ENCODE measurements around the gene TXLNB.

The TXLNB gene

DNA sequence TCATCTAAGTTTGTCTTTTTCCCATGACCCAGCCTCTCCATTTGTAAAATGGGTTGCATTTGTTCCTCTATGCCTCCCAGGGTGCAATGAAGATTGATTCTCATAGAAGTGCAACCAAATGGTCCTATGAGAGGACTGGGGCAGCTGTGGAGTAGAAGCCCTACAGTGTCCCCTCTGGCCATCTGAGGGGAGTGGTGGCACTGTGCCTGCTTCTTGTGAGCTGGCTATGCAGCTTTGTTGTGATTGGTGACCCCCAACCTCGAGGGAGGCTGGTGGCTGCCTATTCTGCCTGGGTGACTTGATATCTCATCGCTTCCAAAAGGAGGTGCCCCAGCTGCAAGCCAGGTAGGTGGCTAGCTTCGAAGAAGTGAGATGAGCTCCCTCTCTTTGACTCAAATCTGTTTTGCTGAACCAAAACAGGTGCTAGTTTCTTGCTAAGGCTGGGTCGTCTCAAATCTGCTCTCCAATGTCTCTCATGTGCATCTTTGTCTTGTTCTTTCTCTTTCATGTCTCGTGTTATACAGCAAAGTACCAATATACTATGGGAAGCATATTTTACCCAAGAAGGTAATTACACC is 33.9 kb downstream of the TXLNB start:
- TF ChIP-seq, protein P1, sequence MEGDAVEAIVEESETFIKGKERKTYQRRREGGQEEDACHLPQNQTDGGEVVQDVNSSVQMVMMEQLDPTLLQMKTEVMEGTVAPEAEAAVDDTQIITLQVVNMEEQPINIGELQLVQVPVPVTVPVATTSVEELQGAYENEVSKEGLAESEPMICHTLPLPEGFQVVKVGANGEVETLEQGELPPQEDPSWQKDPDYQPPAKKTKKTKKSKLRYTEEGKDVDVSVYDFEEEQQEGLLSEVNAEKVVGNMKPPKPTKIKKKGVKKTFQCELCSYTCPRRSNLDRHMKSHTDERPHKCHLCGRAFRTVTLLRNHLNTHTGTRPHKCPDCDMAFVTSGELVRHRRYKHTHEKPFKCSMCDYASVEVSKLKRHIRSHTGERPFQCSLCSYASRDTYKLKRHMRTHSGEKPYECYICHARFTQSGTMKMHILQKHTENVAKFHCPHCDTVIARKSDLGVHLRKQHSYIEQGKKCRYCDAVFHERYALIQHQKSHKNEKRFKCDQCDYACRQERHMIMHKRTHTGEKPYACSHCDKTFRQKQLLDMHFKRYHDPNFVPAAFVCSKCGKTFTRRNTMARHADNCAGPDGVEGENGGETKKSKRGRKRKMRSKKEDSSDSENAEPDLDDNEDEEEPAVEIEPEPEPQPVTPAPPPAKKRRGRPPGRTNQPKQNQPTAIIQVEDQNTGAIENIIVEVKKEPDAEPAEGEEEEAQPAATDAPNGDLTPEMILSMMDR (conservative IDR thresholded peaks at IDR 0.05; ENCODE audit: low read depth, low read length) = no peak
- H3K4me3 ChIP-seq (ENCODE audit: low read length) = no peak overlapping the region
- no peak for DNase-seq (ENCODE audit: low read depth)

DNA sequence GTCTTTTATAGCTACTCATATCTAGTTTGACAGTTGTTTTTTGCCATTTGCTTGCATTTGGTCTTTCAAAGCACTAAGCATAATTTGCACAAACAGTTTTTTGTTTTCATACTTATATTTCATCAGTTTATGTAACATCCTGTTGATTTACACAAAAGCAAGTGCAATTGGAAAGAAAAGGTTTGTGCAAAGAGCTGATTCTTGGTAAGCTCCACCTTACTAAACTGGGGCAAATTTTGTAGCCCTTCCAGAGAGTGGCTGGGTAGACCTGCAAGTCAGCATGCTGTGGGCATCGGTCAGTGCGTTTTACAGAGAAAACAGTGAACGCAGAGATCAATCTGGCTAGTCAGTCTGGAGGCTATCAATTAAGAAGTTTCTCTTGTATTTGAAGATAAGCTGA is 34.5 kb downstream of the TXLNB start:
- DNase-seq (ENCODE audit: low read depth) = no peak
- no peak overlapping the region for H3K4me3 ChIP-seq (ENCODE audit: low read length)
- TF ChIP-seq, protein P1 (conservative IDR thresholded peaks at IDR 0.05; ENCODE audit: low read depth, low read length) = no peak

DNA sequence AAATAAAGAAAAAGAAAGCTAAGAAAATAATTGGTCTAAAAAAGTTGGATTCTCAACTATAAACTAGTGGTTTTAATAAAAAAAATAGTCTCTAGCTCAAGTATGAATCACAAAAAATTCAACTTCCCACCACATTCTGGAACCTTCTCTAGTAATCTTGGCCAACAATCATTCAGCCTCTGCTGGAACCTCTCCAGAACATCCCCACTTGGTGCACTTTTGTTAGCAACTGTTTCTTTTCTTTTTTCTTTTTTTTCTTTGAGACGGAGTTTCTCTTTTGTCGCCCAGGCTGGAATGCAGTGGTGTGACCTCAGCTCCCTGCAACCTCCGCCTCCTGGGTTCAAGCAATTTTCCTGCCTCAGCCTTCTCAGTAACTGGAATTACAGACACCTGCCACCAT is 35.7 kb downstream of the TXLNB start:
- no peak for DNase-seq (ENCODE audit: low read depth)
- TF ChIP-seq, protein P1 (conservative IDR thresholded peaks at IDR 0.05; ENCODE audit: low read depth, low read length) = no peak

DNA sequence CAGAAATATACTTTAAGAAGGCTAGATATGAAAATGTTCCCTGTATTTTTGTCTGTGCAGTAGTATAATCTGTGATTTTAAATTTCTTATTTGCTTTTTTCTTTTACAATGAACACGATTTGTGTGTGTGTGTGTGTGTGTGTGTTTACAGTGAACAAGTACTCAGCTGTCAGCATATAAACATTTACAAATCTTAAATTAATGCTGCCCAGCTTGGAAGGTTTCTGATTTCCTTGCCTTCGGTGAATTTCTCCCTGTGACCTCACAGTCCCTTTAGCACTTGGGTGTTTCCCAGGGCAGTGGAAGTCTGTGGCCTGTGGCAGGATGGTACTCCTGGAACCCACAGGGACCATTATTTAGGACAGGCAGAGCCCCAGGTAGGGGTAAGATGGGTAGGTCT is 37.6 kb downstream of the TXLNB start:
- H3K4me3 ChIP-seq (ENCODE audit: low read length) = no peak overlapping the region
- TF ChIP-seq, protein P1 (conservative IDR thresholded peaks at IDR 0.05; ENCODE audit: low read depth, low read length) = no peak
- DNase-seq (ENCODE audit: low read depth) = no peak

More for the DNA sequence above, 35.7 kb downstream of the TXLNB start:
- no peak overlapping the region for H3K4me3 ChIP-seq (ENCODE audit: low read length)

DNA sequence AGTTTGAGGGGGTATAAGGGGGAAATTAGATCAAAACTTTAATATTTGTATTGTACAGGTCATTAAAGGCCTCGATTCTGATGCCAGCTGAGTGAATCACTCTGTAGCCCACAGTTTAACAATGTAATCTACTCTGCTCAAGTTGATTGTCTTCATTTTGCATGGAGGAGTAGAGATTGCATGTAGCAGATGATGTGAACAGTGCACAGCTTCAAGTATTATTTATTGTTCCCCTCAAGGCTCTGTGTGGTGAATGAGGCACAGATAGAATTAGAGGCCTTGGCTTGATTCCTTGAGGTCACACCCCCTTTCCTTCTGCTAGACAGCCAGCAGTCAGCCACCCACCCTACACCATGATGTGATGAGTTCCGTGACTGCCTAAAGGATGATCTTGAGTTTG is 38.1 kb downstream of the TXLNB start:
- H3K4me3 ChIP-seq (ENCODE audit: low read length) = no peak overlapping the region
- no peak for DNase-seq (ENCODE audit: low read depth)
- TF ChIP-seq, protein P1 (conservative IDR thresholded peaks at IDR 0.05; ENCODE audit: low read depth, low read length) = no peak

DNA sequence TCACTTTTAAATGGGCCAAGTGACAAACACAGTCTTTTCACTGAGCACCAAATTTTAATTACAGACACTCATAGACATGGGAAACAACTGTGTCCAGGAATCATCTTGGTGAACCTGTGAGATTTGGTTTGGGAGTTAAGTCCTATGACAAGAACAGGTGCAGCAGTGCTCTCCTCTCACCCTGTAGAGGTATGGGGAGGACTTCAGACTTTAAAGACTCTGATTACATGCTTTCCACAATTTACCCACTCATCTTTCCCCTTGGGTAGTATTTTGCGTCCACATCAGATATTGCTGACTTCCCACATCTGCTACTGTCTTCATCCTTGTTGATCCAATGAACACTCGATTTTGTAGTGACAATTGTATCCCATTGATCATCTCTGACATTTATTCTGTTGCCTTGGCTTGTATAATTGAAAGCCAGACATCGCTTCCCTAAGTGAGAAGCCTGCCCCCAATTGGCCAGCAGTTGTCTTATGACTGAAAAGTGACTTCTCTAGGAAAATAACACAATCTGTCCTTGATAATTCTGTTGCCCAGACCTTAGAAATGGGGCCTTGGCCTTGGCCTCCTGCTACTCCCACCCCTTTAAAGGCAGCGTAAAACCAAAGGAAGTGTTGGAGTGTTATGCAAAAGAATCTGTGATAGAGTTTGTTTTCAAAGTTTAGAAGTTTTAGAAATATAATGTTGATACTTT is 40.0 kb downstream of the TXLNB start:
- TF ChIP-seq, protein P1 (conservative IDR thresholded peaks at IDR 0.05; ENCODE audit: low read depth, low read length) = no peak
- DNase-seq (ENCODE audit: low read depth) = no peak
- H3K4me3 ChIP-seq (ENCODE audit: low read length) = no peak overlapping the region
